NCI-H2171 treated with DMSO at 0.1 percent for 48 hours (cell line): Measurements from ENCODE around the gene DEPDC7.
"Not testable (repeated sequence)": the region's sequence is repeated elsewhere in the genome, so short reads cannot be mapped to it uniquely, and the experiment has no call there.

Experiments used
- DNase-seq: peaks from one replicate; lab custom pipeline; 2025; lab: John Stamatoyannopoulos, UW

The DEPDC7 gene

DNA sequence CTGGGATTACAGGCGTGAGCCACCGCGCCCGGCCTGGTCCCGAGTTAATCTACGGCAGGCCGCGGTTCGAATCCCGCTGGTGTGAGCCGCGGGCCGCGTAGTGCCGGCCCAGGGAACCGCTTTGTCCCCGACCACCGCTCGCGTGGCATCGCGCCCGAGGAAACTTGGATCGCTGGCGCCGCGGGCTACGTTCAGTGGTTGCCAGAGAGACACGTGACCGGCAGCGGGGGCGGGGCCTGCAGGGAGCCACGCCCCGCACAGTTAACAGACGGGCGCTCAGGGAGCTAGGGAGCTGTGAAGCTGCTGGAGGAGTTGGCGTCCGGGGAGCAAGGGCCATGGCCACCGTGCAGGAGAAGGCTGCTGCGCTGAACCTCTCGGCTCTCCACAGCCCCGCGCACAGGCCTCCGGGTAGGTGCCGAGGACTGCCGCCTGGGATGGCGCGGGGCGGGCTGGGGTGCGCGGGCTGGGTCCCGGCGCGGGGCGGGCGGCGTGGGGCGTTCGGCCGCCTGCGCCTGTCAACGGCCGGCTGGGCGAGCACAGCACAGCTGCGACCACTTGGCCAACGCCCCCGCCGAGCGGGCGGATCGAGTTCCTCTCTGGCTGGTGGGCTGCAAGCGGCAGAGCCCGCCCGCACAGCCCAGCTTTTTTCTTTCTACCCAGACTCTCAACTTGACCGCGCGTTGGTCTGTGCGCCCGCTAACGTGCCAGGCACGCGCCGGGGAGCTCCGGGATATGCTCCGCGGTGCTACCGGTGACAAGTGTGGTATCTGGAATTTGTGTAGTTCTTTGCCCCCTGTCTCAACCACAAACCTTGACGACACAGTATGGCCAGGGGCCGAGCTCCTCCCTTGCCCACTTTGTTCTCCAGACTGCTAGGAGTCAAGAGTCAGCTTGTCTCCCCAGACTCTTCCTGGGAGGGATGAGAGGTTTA lies at the start of gene DEPDC7:
Gene DEPDC7, plus strand, starts transcription at position 258 of the 931 bp plus-strand sequence. Its CDS starts 78 bp downstream, at position 336.
- DNase-seq, result peak; percentile 99

DNA sequence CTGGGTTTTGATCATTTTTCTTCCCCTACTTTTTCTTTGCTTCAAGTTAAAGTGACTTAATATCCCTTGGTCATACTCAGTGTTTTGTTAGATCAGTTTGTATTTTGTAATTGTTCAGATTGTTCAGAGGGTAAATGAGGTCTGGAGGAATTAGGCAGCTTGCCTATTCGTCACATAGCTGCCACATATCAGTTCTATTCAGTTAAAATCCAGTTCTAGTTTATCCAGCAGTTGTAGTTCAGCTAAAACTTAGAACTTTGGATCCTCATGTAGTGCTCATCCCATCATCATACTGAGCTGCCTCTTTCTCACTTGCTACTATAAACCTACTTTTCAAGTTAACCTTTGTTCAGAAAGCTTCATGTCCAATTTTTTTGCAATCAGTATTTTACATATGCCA lies 47.1 kb upstream of the DEPDC7 start:
- no peak for DNase-seq

DNA sequence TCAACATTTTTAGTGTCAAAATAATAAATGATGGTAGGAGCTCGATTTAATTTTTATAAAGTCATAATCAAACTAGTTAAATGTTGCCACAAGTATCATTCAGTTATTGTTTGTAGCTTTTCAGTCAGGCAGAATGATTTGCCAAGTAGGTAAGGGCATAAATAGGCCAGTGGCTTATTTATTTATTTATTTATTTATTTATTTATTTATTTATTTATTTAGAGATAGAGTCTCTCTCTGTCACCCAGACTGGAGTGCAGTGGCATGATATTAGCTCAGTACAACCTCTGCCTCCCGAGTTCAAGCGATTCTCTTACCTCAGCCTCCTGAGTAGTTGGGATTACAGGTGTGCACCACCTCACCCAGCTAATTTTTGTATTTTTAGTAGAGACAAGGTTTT lies 43.4 kb upstream of the DEPDC7 start:
- not testable (repeated sequence) for DNase-seq

DNA sequence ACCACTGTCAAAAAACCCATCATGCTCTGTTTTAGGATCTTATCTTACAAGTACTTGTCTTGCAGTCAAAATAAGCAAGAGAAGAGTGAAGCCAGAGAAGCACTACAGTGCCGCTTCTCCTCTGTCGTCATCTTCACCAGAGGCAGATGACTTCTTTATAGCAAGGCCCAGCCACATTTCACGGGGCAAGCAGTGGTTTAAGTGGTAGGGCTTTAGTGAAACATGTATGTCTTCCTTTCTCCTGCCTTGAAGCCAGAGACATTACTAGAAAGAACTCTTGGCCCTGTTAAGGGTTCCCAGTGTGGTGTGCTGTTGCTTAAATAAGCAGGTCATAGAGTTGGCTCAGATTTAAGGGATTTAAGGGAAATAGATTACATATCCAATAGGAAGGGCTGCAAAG lies 42.9 kb upstream of the DEPDC7 start:
- no peak for DNase-seq

DNA sequence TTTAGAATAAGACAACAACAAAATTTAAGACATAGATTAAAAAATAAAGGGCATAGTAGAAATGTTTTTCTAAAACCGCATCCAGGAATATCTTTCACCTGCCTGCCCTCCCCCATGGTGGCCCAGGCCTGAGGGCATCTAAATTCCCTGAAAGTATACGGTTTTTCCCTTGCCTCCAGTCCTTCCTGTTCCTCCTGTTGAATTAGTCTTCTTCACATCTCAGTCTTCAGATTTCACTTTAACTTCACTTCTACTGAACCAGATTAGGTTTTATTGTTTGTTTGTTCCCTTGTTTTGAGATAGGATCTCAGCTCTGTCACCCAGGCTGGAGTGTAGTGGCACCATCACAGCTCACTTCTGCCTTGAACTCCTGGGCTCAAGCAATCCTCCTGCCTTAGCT lies 33.1 kb upstream of the DEPDC7 start:
- no peak for DNase-seq

DNA sequence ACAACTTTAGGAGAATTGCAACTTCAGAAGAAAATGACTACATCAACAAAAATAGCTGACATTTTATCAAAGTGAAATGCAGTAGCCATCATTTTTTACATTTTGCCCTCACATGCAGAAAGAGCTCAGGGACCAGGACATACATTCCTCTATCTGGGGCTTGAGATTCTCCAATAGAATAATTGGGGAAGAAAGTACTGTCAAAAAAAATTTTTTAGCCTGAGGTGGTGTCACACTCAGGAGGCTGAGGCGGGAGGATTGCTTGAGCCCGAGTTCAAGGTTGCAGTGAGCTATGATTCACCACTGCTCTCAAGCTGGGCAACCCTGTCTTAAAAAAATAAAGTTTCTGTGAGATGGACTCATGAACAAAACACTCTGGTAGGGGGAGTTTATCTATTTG lies 32.2 kb upstream of the DEPDC7 start:
- DNase-seq, result no peak

DNA sequence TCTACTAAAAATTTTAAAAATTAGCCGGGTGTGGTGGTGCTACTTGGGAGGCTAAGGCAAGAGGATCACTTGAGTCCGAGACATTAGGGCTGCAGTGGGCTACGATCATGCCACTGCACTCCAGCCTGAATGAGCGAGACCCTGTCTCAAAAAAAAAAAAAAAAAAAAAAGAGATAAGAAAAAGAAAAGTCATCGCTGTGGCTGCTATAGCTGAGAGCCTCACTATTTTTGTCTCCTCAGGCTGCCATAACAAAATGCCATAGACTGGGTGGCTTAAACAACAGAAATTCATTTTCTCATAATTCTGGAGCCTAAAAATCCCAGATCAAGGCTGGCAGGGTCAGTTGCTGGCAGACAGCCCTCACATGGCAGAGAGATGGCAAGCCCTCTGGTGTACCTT lies 30.1 kb upstream of the DEPDC7 start:
- DNase-seq, result no peak

DNA sequence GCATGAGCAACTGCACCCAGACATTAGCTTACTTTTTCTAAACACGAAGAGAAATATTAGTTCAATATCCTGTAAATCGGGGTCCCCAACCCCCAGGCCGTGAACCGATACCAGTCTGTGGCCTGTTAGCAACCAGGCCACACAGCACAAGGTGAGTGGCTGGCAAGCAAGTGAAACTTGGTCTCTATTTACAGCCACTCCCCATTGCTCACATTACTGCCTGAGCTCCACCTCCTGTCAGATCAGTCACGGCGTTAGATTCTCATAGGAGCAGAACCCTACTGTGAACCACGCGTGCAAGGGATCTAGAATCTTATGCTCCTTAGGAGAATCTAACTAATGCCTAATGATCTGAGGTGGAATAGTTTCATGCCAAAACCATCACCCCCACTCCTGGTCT lies 27.8 kb upstream of the DEPDC7 start:
- no peak for DNase-seq

DNA sequence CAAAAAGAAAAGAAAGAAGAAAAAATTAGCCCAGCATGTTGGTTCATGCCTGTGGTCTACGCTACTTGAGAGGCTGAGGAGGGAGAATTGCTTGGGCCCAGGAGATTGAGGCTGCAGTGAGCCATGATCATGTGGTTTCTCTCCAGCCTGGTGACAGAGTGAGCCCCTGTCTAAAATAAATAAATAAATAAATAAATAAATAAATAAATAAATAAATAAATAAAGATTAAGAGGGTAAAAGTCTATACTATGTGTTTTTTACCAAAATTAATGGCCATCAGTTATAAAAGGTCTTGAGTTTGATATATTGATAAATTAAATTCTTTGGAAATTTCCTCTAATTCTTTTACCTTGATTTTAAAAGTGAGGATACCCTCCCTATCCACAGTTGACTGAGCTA lies 25.2 kb upstream of the DEPDC7 start:
- DNase-seq, result no peak

DNA sequence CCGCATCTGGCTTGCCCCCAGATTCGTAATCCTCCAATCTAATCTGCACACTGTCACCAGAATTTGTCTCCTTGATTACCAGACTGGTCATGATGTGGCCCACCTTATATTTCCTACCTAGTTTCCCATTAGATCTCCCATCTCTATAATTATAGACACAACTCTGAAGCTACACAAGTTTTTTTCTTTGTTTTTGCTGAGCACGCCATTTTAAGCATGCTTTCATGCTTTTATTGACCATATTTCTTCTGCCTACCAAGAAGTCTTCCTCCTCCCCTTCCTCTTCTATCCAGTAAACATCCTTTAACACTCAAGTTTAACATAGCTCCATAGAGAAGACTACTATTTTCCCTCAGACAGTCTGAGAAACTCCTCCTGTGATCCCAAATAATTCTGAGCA lies 24.3 kb upstream of the DEPDC7 start:
- no peak for DNase-seq

DNA sequence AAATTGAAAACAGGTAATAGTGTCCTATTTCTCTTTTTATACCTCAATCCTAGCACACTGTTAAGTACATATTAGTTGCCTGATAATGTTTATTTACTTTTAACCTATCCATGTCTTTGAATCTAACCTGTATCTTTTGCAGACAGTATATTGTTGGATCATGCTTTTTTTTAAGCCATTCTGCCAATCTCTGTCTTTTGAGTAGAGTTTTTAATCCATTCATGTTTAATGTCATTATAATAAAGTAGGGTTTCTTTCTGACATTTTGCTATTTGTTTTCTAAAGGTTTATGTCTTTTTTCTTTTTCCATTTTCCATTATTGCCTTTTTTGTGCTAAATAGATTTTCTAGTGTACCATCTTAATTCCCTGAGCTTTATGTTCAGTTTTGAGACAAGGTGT lies 23.8 kb upstream of the DEPDC7 start:
- DNase-seq, result no peak

DNA sequence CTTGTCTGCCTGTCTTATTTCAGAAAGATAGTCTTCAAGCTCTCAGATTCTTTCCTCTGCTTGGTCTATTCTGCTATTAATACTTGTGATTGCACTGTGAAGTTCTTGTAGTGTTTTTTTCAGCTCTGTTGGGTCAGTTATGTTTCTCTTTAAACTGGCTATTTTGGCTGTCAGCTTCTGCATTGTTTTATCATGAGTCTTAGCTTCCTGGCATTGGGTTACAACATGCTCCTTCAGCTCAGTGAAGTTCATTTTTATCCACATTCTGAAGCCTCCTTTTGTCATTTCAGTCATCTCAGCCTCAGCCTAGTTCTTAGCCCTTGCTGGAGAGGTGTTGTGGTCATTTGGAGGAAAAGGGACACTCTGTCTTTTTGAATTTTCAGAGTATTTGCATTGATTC lies 15.5 kb upstream of the DEPDC7 start:
- DNase-seq, result no peak

DNA sequence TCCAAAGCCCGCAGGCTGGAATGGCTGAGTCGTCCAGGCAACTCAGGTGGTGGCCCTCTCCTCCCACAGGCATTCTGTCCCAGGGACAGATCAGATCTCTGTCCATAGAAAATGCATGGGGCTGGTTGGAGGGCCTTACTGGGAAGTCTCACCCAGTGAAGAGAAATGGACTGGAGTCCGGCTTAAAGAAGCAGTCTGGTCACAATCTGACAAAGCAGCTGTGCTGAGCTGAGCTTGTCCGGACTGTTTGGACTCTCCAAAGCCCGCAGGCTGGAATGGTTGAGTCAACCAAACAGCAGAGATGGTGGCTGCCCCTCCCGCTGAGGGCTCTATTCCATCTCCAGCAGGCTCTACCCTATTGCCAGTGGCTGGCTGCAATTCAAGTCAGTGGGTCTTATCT lies 14.4 kb upstream of the DEPDC7 start:
- DNase-seq, result no peak

DNA sequence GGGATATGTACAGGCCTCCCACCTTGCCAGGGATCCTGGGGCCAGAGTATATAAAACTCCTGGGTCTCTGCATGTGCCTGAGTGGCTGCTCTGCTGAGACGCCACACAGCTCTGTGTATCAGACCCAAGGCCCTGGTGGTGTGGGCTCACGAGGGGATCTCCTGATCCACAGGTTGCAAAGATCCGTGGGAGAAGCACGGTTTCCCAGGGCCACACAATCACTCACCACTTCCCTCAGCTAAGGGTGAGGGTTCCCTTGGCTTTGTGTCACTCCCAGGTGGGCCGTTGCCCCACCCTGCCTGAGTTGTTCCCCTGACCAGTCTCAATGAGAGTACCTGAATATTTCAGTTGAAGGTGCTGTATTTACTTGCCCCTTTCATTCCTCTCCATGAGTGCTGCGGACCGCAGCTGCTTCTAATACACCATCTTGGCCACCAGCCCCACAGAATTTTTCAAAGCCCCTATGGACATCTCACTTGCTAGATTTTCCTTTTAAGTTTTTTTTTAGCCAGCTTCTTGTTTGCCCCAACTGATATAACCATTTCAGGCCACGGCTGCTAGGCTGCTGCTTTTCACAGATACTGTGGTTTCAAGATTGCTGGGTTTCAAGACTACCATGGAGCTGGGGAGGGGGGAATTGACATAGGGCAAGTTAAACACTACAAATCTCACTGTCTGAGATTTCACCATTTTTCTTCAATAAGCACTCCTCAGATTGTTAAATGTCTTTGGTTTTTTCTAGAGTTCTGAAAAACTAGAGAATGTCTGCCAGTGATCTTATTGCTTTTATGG lies 13.7 kb upstream of the DEPDC7 start:
- DNase-seq, result no peak

DNA sequence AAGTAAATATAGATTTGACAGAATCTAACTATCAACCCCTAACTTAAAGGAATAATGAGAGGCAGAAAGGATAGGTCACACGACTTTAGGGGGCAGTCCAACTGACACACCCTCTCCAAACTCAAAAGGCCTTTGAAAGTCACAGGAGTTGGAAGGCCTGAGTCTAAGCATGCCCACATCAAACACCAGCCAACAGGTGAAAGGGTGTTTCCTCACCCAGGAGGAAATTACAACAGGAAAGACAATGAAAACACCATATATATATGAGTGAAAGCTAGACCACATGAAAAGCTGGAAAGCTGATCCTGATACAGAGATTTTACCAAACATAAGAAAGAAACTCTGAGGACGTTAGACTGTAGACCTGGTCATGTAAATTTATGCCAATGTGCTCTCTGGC lies 10.5 kb upstream of the DEPDC7 start:
- DNase-seq, result no peak

DNA sequence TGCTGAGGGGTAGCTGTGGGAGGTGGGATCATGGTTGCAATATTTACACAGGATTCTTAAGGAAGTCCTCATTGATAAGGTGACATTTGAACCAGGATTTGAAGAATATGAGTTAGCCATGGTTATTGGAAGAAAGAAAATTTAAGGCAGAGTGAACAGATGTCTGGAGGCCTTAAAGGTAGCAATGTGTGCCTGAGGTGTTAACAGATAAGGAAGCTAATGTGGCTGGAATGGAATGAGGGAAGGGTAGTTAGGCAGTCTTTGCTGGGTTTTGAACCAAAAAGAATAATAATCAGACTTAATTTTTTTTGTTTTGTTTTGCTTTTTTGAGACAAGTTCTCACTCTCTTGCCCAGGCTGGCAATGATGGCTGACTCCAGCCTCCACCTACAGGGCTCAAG lies 9.7 kb upstream of the DEPDC7 start:
- no peak for DNase-seq

DNA sequence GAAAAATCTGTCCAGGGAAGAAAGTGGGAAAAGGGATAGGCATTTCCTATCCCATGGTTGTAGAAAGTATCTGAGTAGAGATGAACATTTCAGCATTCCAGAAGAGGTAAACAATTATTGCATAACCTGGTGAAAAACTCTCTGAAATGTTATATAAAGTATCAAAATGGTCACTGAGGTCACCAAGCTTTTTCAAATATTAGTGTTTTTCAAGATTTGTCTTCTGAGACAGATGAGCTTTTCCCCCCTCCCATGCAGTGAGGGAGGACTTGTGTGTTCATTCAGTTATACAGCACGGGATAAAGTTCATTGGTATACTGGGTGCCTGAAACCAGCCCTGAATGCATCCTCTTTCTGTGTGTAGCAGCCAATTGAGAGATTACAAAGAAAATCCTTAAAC lies 1.9 kb upstream of the DEPDC7 start:
- no peak for DNase-seq

DNA sequence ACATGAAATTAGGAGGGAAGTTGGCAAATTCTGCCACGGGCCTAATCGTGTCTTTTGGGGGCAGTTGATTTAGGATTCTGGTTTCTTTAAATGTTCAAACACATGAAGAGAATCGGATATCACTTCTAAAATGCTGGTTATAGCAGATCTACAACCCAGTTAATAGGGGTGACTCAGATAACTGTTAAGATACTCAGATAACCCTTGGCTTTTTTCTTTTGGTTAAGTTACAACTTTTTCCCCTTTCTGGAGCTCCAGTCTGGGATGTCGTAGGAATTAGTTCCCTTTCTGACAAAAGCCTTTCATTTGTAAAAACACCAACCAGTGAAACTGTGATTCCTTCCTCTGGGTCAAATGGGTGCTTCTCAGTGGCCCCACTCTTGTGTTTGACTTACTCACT lies 976 bp downstream of the DEPDC7 start:
- DNase-seq, result no peak

DNA sequence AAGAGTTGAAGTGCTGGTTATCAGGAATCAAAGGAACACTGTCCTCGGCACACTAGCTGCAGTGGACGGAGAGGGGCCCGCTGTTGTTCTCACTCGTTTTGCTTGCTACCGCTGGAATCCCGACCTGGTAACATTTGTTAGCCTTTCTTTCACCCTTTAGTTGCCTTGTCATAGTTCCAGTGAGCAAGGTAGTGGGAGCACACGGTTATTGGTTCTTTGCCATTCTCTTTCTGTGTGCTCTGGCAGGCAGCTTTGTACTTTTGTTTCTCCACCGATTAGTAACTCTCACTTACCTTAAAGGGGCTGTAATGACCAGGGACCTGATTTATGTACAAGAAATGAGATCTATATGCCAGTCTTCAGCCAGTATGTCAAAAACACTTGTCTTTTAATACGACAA lies 1.8 kb downstream of the DEPDC7 start:
- DNase-seq, result no peak

DNA sequence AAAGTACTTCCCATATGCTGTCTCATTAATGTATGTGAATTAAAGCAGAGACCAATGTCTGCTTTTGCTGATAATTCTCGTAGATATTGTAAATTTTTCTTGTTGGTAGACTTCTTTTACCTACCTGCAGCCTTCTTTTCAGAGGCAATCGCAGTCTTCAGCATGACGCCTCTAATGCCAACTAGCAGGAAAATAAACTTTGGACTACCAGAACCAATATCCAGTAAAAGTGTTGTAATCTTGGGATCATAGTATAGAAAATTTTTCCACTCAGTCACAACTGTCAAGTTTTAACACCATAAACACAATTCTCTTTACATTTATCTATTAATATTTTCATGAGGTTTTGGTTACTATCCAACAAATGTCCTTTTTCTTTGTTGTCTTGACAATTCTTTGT lies 2.3 kb downstream of the DEPDC7 start:
- DNase-seq, result no peak

DNA sequence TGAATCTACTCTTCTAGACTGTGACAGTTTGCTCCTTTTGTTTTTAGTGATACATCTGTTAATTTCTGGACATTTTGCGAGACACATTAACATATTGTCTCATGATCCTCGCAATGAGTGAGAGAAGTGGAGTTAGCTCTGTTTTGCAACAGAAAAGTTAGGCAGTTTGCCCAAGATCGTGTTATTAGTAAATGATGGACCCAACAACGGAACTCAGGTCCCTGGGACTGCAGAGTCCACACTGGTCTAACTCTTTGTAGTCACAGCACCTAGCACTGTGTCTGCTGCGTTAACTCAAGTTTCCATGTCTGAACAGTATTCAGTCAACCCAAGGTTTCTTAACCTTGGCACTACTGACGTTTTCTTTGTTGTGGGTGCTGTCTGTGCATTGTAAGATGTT lies 3.2 kb downstream of the DEPDC7 start:
- peak; percentile 74 for DNase-seq

DNA sequence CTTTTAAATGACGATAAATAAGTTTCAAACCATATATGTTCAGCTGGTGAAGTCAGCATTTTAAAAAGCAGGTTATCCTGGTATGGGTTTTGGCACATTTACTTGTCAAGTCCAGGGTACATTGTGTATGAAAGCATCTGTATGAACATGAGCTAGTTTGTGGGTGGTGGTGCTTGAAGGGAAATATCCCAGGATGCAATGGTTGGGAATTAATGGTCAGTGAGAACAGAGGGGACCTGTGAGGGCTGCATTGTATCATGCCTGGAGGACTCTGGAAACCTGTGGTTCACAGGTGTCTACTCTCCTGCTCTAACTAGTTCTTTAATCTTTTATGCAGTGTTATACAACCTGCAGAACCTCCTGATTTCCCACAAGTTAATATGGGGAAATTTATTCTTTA lies 5.8 kb downstream of the DEPDC7 start:
- DNase-seq, result no peak

DNA sequence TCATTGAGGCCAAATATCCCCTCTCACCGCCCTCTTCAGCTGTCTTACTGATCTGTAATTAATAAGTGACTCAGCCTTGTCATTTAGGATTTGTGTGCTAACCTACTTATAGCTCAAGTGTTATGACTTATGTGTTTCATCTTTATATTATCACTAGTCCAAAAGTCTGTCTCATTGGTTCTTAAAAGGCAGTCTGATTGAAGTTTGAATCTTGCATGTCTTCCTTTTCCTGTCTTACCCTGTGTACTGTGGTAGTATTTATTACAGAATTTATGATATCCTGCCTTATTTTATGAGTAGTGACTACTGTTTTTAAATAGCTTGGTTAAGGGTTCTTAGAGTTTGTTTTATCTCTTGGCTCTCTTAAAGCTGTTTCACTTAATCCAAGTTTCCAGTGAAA lies 6.3 kb downstream of the DEPDC7 start:
- no peak for DNase-seq
